ENCODE data around the gene GUSB.

DNA sequence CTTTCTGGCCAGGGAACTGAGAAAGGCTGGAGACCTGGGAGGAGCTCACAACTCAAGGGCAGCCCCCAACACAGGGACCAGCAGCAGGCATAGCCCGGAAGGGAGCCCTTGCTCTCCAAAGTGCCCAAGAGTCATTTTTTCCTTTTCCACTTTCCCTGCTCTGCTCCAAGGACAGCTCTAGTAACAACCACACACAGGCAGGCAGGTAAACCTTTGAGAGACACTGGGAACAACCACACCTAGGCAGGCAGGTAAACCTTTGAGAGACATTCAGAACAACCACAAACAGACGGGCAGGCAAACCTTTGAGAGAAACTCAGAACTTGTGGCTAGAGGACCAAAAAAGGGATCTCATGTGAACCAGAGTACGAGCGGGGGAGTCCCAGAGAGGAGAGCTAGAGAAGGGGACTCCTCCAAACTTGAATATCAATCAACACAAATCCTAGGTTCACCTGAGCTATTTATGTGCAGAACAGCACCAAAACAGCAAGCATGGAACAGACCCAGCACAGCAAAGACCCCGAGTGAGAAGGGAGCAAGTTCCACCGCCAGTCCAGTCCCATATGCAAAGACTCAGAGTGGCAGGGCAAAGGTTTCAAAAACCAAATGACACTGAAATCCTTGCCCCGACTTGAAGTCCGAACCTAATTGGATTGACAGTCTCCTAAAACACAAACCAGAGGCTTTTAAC, 33.6 kb upstream of the GUSB start:
- no peak for TF ChIP-seq POLR2AphosphoS5 (IDR thresholded peaks at IDR 0.05; ENCODE audit: low read depth, low read length)
- TF ChIP-seq POLR2A (IDR thresholded peaks at IDR 0.05; ENCODE audit: low read depth, low read length): no peak
